ENCODE measurements around the gene ST6GAL2. TPM values are rescaled to one million over a fixed set of nuclear protein-coding genes. Genes with fewer than 3 reads are reported as not detected.

ST6GAL2 gene
- total and polyA plus RNA-seq, 2 experiments from 2014 or later: 13.4 to 25.7 TPM

DNA sequence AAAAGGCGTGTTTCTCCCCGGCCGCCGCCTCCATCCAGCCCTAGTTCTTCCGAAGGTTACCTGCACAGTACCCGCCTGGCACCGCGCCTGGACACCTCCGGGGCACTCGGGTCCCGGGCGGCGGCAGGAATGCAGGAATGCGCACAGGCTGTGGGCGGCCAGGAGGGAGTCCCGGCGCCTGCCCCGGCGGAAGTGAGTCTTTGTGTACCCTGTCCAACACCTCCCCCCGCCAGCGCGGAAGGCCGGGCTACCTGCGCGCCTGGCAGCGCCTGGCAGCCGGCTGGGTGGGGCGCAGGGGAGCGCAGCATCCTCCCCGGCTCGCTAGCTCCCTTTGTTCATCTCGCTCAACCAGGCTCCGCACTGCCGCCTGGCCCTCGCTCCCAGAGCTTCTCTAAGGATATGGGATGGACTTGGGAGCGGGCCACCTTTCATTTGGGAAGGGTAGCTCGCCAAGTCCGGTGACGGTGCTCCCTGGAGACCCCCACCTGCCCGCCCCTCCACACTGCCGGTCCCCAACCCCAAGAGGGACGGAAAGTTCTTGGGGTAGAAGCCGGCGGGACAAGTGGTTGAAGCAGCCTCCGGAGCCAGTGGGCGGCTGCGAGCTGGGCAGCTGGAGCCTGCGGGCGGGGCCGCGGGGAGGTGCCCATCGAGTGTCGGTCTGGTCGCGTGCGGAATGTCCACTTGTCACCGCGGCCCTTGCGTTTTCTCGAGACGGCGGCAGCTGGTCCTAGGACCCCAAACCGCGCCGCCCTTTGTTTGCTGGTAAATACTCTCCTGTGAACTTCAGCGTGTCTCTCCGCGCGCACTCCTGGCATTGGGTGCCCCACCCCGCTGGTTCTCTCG is 1.2 kb upstream of the ST6GAL2 start:
- H3K36me3 Mint-ChIP-seq (ENCODE audit: low read depth): no peaks in the 10 kb centered on the region; the same call in 2 of the 3 replicates
- H3K4me1 Mint-ChIP-seq: peaks cover 56% of the 10 kb centered on the region
- Histone ChIP-seq H3K4me2 (peak overlapping the region; percentile 80), H4K20me1 (replicated peaks; ENCODE audit: insufficient read depth) (no peaks in the 10 kb centered on the region; the same call in 1 of the 2 replicates), H3F3A (replicated peaks; ENCODE audit: low read depth) (0 out of 2 replicates have a peak, but pooled peaks cover 3% of the 10 kb centered on the region), H3K79me2 (replicated peaks; ENCODE audit: insufficient read depth) (peaks cover 29% of the 10 kb centered on the region), H3K27me3 (ENCODE audit: insufficient read depth) (peaks cover 31% of the 10 kb centered on the region), H3K4me1 (ENCODE audit: insufficient read depth) (peaks cover 64% of the 10 kb centered on the region), H3K27ac (ENCODE audit: low read depth) (no peak overlapping the region), H2AFZ (peak overlapping the region; percentile 87), H3K4me3 (peak overlapping the region; percentile 63), H3K9me2 (ENCODE audit: insufficient read depth) (no peaks in the 10 kb centered on the region), H3K36me3 (ENCODE audit: insufficient read depth) (no peaks in the 10 kb centered on the region)
- H3K4me3 Mint-ChIP-seq: peak overlapping the region; percentile 84
- H3K27me3 Mint-ChIP-seq (ENCODE audit: insufficient read depth, low read depth, poor library complexity): peaks cover 24% of the 10 kb centered on the region
- H3K9me3 Mint-ChIP-seq: no peaks in the 10 kb centered on the region; the same call in 2 of the 3 replicates
- peak; percentile 80 for ATAC-seq
- TF ChIP-seq EZH2phosphoT487 (IDR thresholded peaks at IDR 0.05; ENCODE audit: unreplicated experiment): no peak
- peak; percentile 32 for TF ChIP-seq EZH2 (IDR thresholded peaks at IDR 0.05; ENCODE audit: low read depth, unreplicated experiment)
- peak; percentile 45 for TF ChIP-seq POLR2AphosphoS5 (IDR thresholded peaks at IDR 0.05; ENCODE audit: low read depth)
- no peak for TF ChIP-seq STAT1 (IDR thresholded peaks at IDR 0.05; ENCODE audit: unreplicated experiment)
- TF ChIP-seq NANOG (IDR thresholded peaks at IDR 0.05; ENCODE audit: borderline replicate concordance): no peak
- TF ChIP-seq, protein P1, sequence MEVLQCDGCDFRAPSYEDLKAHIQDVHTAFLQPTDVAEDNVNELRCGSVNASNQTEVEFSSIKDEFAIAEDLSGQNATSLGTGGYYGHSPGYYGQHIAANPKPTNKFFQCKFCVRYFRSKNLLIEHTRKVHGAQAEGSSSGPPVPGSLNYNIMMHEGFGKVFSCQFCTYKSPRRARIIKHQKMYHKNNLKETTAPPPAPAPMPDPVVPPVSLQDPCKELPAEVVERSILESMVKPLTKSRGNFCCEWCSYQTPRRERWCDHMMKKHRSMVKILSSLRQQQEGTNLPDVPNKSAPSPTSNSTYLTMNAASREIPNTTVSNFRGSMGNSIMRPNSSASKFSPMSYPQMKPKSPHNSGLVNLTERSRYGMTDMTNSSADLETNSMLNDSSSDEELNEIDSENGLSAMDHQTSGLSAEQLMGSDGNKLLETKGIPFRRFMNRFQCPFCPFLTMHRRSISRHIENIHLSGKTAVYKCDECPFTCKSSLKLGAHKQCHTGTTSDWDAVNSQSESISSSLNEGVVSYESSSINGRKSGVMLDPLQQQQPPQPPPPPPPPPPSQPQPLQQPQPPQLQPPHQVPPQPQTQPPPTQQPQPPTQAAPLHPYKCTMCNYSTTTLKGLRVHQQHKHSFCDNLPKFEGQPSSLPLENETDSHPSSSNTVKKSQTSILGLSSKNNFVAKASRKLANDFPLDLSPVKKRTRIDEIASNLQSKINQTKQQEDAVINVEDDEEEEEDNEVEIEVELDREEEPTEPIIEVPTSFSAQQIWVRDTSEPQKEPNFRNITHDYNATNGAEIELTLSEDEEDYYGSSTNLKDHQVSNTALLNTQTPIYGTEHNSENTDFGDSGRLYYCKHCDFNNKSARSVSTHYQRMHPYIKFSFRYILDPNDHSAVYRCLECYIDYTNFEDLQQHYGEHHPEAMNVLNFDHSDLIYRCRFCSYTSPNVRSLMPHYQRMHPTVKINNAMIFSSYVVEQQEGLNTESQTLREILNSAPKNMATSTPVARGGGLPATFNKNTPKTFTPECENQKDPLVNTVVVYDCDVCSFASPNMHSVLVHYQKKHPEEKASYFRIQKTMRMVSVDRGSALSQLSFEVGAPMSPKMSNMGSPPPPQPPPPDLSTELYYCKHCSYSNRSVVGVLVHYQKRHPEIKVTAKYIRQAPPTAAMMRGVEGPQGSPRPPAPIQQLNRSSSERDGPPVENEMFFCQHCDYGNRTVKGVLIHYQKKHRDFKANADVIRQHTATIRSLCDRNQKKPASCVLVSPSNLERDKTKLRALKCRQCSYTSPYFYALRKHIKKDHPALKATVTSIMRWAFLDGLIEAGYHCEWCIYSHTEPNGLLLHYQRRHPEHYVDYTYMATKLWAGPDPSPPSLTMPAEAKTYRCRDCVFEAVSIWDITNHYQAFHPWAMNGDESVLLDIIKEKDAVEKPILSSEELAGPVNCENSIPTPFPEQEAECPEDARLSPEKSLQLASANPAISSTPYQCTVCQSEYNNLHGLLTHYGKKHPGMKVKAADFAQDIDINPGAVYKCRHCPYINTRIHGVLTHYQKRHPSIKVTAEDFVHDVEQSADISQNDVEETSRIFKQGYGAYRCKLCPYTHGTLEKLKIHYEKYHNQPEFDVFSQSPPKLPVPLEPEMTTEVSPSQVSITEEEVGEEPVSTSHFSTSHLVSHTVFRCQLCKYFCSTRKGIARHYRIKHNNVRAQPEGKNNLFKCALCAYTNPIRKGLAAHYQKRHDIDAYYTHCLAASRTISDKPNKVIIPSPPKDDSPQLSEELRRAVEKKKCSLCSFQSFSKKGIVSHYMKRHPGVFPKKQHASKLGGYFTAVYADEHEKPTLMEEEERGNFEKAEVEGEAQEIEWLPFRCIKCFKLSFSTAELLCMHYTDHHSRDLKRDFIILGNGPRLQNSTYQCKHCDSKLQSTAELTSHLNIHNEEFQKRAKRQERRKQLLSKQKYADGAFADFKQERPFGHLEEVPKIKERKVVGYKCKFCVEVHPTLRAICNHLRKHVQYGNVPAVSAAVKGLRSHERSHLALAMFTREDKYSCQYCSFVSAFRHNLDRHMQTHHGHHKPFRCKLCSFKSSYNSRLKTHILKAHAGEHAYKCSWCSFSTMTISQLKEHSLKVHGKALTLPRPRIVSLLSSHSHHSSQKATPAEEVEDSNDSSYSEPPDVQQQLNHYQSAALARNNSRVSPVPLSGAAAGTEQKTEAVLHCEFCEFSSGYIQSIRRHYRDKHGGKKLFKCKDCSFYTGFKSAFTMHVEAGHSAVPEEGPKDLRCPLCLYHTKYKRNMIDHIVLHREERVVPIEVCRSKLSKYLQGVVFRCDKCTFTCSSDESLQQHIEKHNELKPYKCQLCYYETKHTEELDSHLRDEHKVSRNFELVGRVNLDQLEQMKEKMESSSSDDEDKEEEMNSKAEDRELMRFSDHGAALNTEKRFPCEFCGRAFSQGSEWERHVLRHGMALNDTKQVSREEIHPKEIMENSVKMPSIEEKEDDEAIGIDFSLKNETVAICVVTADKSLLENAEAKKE (CRISPR knock-in tag; IDR thresholded peaks at IDR 0.05): no peak
- peak; percentile 90 for DNase-seq (ENCODE audit: low spot score)
- no peak overlapping the region for H3K27ac Mint-ChIP-seq
